Ovary (tissue), 9 donors: ENCODE measurements around the gene SH2B2. TPM values are rescaled to one million over a fixed set of nuclear protein-coding genes. Genes with fewer than 3 reads are reported as not detected.

Source experiments
- DNase-seq, 5 donors: peaks; one replicate each; pipeline ENCODE4 v3.0.0-alpha.2; 2019 to 2020
- H3K27ac ChIP-seq, 2 donors: fragments of 200-600 bp; one replicate each; pipeline versions ENCODE4 v1.5.1 to v1.8.0; 2019 to 2022
- H3K27me3 ChIP-seq: fragments of 200-600 bp; one replicate; pipeline ENCODE4 v1.8.0; 2022
- H3K36me3 ChIP-seq: fragments of 200-600 bp; sonication (generic); one replicate; pipeline ENCODE4 v1.5.1; 2019
- H3K4me1 ChIP-seq: one replicate; pipeline ENCODE4 v1.8.1; 2013; ENCODE audit warnings: mild to moderate bottlenecking, moderate library complexity; ENCODE audit not compliant: insufficient read depth
- H3K4me3 ChIP-seq: fragments of 200-600 bp; sonication (generic); one replicate; pipeline ENCODE4 v1.5.1; 2017
- H3K9me3 ChIP-seq, 2 donors: fragments of 200-600 bp in 1 of 2; sonication (generic) in 1 of 2; one replicate each; pipeline versions ENCODE4 v1.5.1 to v1.8.1; 2013 to 2019; ENCODE audit warnings: mild to moderate bottlenecking in 1 of 2, moderate library complexity in 1 of 2
- EP300 ChIP-seq: sonication (generic); formaldehyde crosslinking; IDR thresholded peaks from one replicate; pipeline ENCODE4 v1.6.1; 2017; ENCODE audit warnings: antibody characterized with exemption
- POLR2A ChIP-seq: fragments of 450-650 bp; IDR thresholded peaks from one replicate; pipeline ENCODE4 v1.6.1; 2017; ENCODE audit warnings: antibody characterized with exemption, mild to moderate bottlenecking, moderate library complexity
- WGBS, 3 donors: extraction: QIAGEN DNeasy Blood & Tissue Kit in 1 of 3; methylation state at CpG; one replicate each; pipeline versions ENCODE4 v1.1.5 to v1.1.7; 2013 to 2017; 5-methylcytosine and 5-hydroxymethylcytosine counted together
- intact Hi-C, 4 donors: fragments of 100-400 bp; cut with DNase I; formaldehyde crosslinking; loops; one replicate each; pipeline versions ENCODE4 v1.11.0 to v1.15.1; 2022 to 2023
- polyA plus RNA-seq, 2 donors: library from polyadenylated mRNA; stranded (reverse); fragments of 200-250 nt in 1 of 2; fragments of 350-450 nt in 1 of 2; fragmentation: Illumina TruSeq in 1 of 2; extraction: RNeasy Lipid Tissue Mini Kit (QIAGEN cat#74804) in 1 of 2; gene quantifications; one replicate each; pipeline ENCODE4 v1.2.3, GENCODE V29; 2013 to 2014
- total RNA-seq, 7 donors: library from RNA; depleted of rRNA in 2 of 7; stranded (reverse); fragments of >200 nt in 2 of 7; fragmentation: NEBNext Ultra II Directional in 3 of 7; extraction: Animal tissue kit (Norgen Biotek cat#: 25700) in 3 of 7; gene quantifications; one replicate each; pipeline versions ENCODE4 v1.1.0 to v1.2.4, GENCODE V29; 2016 to 2023
- TF ChIP-seq, protein P1 (sequence below), 3 donors: fragments of 450-650 bp in 2 of 3; fragments of 200-600 bp in 1 of 3; IDR thresholded peaks; one replicate each; pipeline versions ENCODE4 v1.5.1 to v1.8.0; 2016 to 2022; ENCODE audit warnings: antibody characterized with exemption in 3 of 3, mild to moderate bottlenecking in 1 of 3
- donor health status: DM: no; HTN: no; CAD: no; lungs with moderate emphysema.
- donor health status: DM: no; HTN: no; CAD: no.
- donor health status: Bipolar disorder and iron deficiency.
- donor health status: DM: yes; HTN: yes; CAD: no.
- donor health status: DM: no; HTN: no; CAD: no.
- donor health status: DM: yes; HTN: yes; CAD: no.

SH2B2 gene
- total and polyA plus RNA-seq, 9 donors, result 1.4 to 8.9 (median 4.5) TPM

DNA sequence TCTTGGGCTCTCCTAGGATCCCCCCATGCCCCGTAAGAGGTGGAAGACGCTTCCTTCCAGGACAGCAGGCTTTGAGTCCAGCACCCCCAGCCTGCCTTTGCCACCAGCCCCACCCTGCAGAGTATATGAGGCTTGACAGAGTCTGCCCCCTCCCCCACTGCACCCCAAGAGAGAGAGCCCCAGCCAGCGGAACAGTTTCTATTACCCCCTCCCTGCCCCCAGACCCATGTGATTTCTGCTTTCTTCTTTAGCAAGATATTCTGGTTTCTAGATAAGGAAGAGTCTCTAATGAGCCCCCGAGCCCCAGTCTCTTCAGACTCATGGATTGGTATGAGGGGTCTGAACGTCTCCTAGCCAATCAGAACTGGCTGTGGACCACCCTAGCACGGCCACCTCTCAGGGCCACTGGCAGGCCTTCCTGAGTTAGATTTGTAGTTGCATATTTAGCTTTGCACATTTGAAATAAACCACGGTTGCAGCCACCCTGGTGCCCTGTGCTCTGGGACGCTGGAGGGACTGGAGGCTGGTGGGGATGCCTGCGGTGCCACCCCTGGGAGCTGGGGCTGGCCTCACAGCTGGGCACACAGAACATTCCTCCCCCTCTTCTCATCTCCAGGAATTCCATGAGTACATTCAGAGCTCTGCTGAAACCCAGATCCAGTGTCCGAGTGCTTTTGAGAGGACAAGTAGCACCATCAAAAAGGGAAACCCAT lies 3.0 kb upstream of the SH2B2 start:
- H3K27ac ChIP-seq, result no peak overlapping the region
- H3K27me3 ChIP-seq, result no peaks in the 10 kb centered on the region
- DNase-seq, result no peak
- intact Hi-C loops, result loop anchor here (5.0 kb wide), 1 partner anchor 109 kb away; no protein-coding TSS in a partner anchor
- 65 to 75% (median 67%) methylated on average over 10 of the region's 10 CpGs for WGBS, 3 donors
- no peak overlapping the region for H3K4me3 ChIP-seq
- no peak for TF ChIP-seq EP300
- no peak for TF ChIP-seq POLR2A
- TF ChIP-seq, protein P1, sequence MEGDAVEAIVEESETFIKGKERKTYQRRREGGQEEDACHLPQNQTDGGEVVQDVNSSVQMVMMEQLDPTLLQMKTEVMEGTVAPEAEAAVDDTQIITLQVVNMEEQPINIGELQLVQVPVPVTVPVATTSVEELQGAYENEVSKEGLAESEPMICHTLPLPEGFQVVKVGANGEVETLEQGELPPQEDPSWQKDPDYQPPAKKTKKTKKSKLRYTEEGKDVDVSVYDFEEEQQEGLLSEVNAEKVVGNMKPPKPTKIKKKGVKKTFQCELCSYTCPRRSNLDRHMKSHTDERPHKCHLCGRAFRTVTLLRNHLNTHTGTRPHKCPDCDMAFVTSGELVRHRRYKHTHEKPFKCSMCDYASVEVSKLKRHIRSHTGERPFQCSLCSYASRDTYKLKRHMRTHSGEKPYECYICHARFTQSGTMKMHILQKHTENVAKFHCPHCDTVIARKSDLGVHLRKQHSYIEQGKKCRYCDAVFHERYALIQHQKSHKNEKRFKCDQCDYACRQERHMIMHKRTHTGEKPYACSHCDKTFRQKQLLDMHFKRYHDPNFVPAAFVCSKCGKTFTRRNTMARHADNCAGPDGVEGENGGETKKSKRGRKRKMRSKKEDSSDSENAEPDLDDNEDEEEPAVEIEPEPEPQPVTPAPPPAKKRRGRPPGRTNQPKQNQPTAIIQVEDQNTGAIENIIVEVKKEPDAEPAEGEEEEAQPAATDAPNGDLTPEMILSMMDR (IDR thresholded peaks at IDR 0.05), result no peak
- H3K4me1 ChIP-seq, result peaks cover 7% of the 10 kb centered on the region
- H3K36me3 ChIP-seq, result no peaks in the 10 kb centered on the region
- no peaks in the 10 kb centered on the region for H3K9me3 ChIP-seq

DNA sequence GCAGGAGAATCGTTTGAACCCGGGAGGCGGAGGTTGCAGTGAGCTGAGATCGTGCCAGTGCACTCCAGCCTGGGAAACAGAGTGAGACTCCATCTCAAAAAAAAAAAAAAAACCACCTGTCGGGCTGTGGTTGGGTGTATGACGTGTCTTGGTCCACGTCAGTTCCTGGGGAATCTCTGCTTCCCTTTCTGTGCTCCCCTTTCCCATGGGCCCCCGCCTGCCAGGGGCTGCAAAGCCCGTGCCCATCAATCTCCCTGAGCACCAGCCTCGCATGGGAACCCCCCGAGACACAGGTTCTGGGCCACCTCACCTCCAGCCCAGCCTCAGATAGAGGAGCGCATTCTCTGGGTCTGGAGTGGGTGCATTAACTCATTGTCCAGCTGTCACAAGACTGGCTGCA lies 2.3 kb upstream of the SH2B2 start:
- 74 to 87% (median 78%) methylated on average over 12 of the region's 12 CpGs for WGBS, 3 donors
- DNase-seq, result no peak
- H3K9me3 ChIP-seq, result no peaks in the 10 kb centered on the region
- no peak for TF ChIP-seq EP300
- TF ChIP-seq, protein P1 (IDR thresholded peaks at IDR 0.05), result no peak
- TF ChIP-seq POLR2A, result no peak
- peak overlapping the region in 1 of 2 donors; percentile 85 for H3K27ac ChIP-seq
- intact Hi-C loops, result loop anchor here (5.0 kb wide), 1 partner anchor 108 kb away; no protein-coding TSS in a partner anchor
- H3K27me3 ChIP-seq, result no peaks in the 10 kb centered on the region
- H3K4me1 ChIP-seq, result peaks cover 7% of the 10 kb centered on the region
- H3K4me3 ChIP-seq, result no peak overlapping the region
- no peaks in the 10 kb centered on the region for H3K36me3 ChIP-seq

DNA sequence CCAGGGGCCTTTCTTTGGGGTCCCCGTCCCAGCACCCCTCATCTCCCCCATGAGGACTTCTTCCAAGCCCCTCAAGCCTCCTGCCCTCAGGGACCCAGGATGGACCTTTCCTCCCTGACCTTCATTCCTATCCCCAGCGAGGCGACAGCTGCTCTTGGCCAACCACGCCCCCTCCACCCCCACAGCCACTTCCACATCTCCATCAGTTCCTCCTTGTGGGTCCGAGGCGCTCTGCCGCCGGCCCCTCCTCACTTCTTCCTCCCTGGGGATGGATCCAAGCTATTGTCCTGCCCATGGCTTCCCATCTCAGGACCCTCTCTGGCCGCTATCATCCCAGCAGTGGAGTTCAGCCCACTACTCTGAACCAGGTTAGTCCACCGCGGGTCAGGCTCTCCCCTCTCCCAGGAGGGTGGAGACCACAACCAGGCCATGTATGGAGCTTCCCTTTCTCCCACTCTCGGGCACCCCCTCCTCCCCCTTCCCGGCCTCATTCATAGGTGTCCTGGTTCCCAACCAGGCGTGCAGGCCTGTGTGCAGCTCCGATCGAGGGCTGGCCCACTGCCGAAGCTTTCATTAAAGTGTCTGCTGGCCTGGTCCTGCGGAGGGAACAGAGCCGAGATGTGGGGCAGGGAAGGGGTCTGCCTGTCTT lies 1.7 kb upstream of the SH2B2 start:
- TF ChIP-seq, protein P1 (IDR thresholded peaks at IDR 0.05), result no peak
- TF ChIP-seq EP300 (no peak), POLR2A (no peak)
- Histone ChIP-seq H3K27ac (peak overlapping the region; percentile 85 to 97), H3K27me3 (no peaks in the 10 kb centered on the region), H3K4me1 (peaks cover 7% of the 10 kb centered on the region), H3K9me3 (no peaks in the 10 kb centered on the region), H3K4me3 (no peak overlapping the region), H3K36me3 (no peaks in the 10 kb centered on the region)
- intact Hi-C loops, result loop anchor here (5.0 kb wide), 1 partner anchor 107 kb away; no protein-coding TSS in a partner anchor
- DNase-seq, result peak; percentile 32 to 58 (median 46)
- 35 to 50% (median 38%) methylated on average over 19 of the region's 19 CpGs for WGBS, 3 donors

DNA sequence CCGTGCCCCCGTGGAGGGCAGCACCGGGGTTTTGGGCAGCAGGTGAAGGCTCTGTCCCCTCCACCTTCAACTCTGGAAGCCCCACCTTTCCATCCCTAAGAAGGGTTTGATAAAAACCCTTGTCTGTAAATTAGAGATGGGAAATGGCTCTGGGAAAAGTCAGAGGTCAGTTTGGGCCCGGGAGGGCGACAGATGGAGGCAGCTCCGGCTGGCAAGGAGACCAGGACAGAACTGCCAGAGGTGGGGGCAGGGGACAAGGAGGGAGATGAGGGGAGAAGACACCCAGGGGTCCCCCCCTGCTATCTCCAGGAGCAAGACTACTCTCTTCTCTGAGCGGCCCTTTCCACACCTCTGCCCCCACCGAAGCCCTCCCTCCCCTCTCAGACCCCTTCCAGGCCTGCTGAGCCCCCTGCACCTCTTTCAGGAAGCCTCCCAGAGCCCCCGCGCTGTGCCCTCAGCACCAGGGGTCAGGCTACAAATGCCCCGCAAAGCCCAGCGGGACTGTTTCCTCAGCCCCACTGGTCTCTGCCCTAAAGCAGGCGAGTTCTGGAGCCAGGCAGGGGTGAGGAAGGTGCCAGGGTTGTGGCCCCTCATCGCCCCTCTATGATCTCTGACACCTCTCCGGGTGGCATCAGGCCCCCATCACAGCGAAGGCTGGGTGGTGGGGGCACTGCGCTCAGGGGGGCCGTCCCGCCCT lies 980 bp upstream of the SH2B2 start:
- TF ChIP-seq POLR2A (no peak), EP300 (no peak)
- TF ChIP-seq, protein P1 (IDR thresholded peaks at IDR 0.05), result no peak

More for the DNA sequence above, 980 bp upstream of the SH2B2 start:
- intact Hi-C loops, result no loop called here
- peak overlapping the region; percentile 89 for H3K4me3 ChIP-seq
- H3K4me1 ChIP-seq, result peaks cover 7% of the 10 kb centered on the region
- WGBS, 3 donors, result 37 to 48% (median 38%) methylated on average over 12 to 19 of the region's 19 CpGs
- peak overlapping the region; percentile 85 to 97 for H3K27ac ChIP-seq
- H3K27me3 ChIP-seq, result no peaks in the 10 kb centered on the region
- peak in 1 of 5 donors; percentile 36 for DNase-seq
- H3K9me3 ChIP-seq, result no peaks in the 10 kb centered on the region
- H3K36me3 ChIP-seq, result no peaks in the 10 kb centered on the region
